ENCODE results near the gene BTF3L4.
"Not testable (repeated sequence)": the region's sequence is repeated elsewhere in the genome, so short reads cannot be mapped to it uniquely, and the experiment has no call there.

Gene BTF3L4

GRCh38 chr1:52033190-52034049, 22.7 kb upstream of the BTF3L4 start, which contains the start of gene KTI12:
Gene KTI12 (minus strand): TSS chr1:52033810. CDS start chr1:52033761, 49 bp downstream.
- H3K27ac ChIP-seq (ENCODE audit: low read depth, low read length) = peak within 1 kb of the TSS; percentile 85
- H3K36me3 ChIP-seq (ENCODE audit: insufficient read depth, low read length) = 0 out of 2 replicates have a peak, but pooled peaks cover 4% of the 10 kb centered on the region
- H3K4me1 ChIP-seq (ENCODE audit: control insufficient read depth, insufficient read depth, low read length, unreplicated experiment) = peaks cover 16% of the 10 kb centered on the region
- H3K4me3 ChIP-seq (ENCODE audit: low read depth, low read length) = peak within 1 kb of the TSS; percentile 87
- H3K79me2 ChIP-seq (ENCODE audit: control insufficient read depth, insufficient read depth, low read length, unreplicated experiment) = peaks cover 29% of the 10 kb centered on the region
- peak within 1 kb of the TSS; percentile 74 for H2AFZ ChIP-seq (ENCODE audit: low read length, unreplicated experiment)
- H3K27me3 ChIP-seq (ENCODE audit: insufficient read depth, low read length) = no peaks in the 10 kb centered on the region

- Histone ChIP-seq H3K4me1 (ENCODE audit: control insufficient read depth, insufficient read depth, low read length, unreplicated experiment) (peaks cover 16% of the 10 kb centered on the region), H3K4me3 (ENCODE audit: low read depth, low read length) (peak overlapping the region; percentile 87), H3K27ac (ENCODE audit: low read depth, low read length) (peak overlapping the region; percentile 85), H3K27me3 (ENCODE audit: insufficient read depth, low read length) (no peaks in the 10 kb centered on the region), H3K79me2 (ENCODE audit: control insufficient read depth, insufficient read depth, low read length, unreplicated experiment) (peaks cover 29% of the 10 kb centered on the region), H3K36me3 (ENCODE audit: insufficient read depth, low read length) (0 out of 2 replicates have a peak, but pooled peaks cover 4% of the 10 kb centered on the region), H2AFZ (ENCODE audit: low read length, unreplicated experiment) (peak overlapping the region; percentile 74)
These were observed 22.1 kb upstream of the BTF3L4 start for GRCh38 chr1:52034050-52034384.

- H3K79me2 ChIP-seq (ENCODE audit: control insufficient read depth, insufficient read depth, low read length, unreplicated experiment) = peaks cover 8% of the 10 kb centered on the region
- H3K4me1 ChIP-seq (ENCODE audit: control insufficient read depth, insufficient read depth, low read length, unreplicated experiment) = peaks cover 5% of the 10 kb centered on the region
- H3K4me3 ChIP-seq (ENCODE audit: low read depth, low read length) = no peak overlapping the region
- H3K27me3 ChIP-seq (ENCODE audit: insufficient read depth, low read length) = no peaks in the 10 kb centered on the region
- H3K27ac ChIP-seq (ENCODE audit: low read depth, low read length) = no peak overlapping the region
- H3K36me3 ChIP-seq (ENCODE audit: insufficient read depth, low read length) = no peaks in the 10 kb centered on the region
- H2AFZ ChIP-seq (ENCODE audit: low read length, unreplicated experiment) = no peak overlapping the region
These were observed 18.7 kb upstream of the BTF3L4 start for GRCh38 chr1:52037402-52037814.

- no peaks in the 10 kb centered on the region for H3K36me3 ChIP-seq (ENCODE audit: insufficient read depth, low read length)
- no peak overlapping the region for H3K27ac ChIP-seq (ENCODE audit: low read depth, low read length)
- no peak overlapping the region for H3K4me3 ChIP-seq (ENCODE audit: low read depth, low read length)
- peaks cover 3% of the 10 kb centered on the region for H3K79me2 ChIP-seq (ENCODE audit: control insufficient read depth, insufficient read depth, low read length, unreplicated experiment)
- H3K4me1 ChIP-seq (ENCODE audit: control insufficient read depth, insufficient read depth, low read length, unreplicated experiment) = peaks cover 5% of the 10 kb centered on the region
- no peaks in the 10 kb centered on the region for H3K27me3 ChIP-seq (ENCODE audit: insufficient read depth, low read length)
- no peak overlapping the region for H2AFZ ChIP-seq (ENCODE audit: low read length, unreplicated experiment)
These were observed 18.2 kb upstream of the BTF3L4 start for GRCh38 chr1:52037909-52038308.

- no peak overlapping the region for H2AFZ ChIP-seq (ENCODE audit: low read length, unreplicated experiment)
- no peak overlapping the region for H3K4me3 ChIP-seq (ENCODE audit: low read depth, low read length)
- peaks cover 13% of the 10 kb centered on the region for H3K79me2 ChIP-seq (ENCODE audit: control insufficient read depth, insufficient read depth, low read length, unreplicated experiment)
- peaks cover 5% of the 10 kb centered on the region for H3K4me1 ChIP-seq (ENCODE audit: control insufficient read depth, insufficient read depth, low read length, unreplicated experiment)
- no peaks in the 10 kb centered on the region for H3K36me3 ChIP-seq (ENCODE audit: insufficient read depth, low read length)
- no peak overlapping the region for H3K27ac ChIP-seq (ENCODE audit: low read depth, low read length)
- no peaks in the 10 kb centered on the region for H3K27me3 ChIP-seq (ENCODE audit: insufficient read depth, low read length)
These were observed 14.4 kb upstream of the BTF3L4 start for GRCh38 chr1:52041551-52042185.

- peaks cover 17% of the 10 kb centered on the region for H3K79me2 ChIP-seq (ENCODE audit: control insufficient read depth, insufficient read depth, low read length, unreplicated experiment)
- H3K27ac ChIP-seq (ENCODE audit: low read depth, low read length) = no peak overlapping the region
- H3K36me3 ChIP-seq (ENCODE audit: insufficient read depth, low read length) = no peaks in the 10 kb centered on the region
- H3K27me3 ChIP-seq (ENCODE audit: insufficient read depth, low read length) = no peaks in the 10 kb centered on the region
- no peaks in the 10 kb centered on the region for H3K4me1 ChIP-seq (ENCODE audit: control insufficient read depth, insufficient read depth, low read length, unreplicated experiment)
- no peak overlapping the region for H2AFZ ChIP-seq (ENCODE audit: low read length, unreplicated experiment)
- H3K4me3 ChIP-seq (ENCODE audit: low read depth, low read length) = no peak overlapping the region
These were observed 10.9 kb upstream of the BTF3L4 start for GRCh38 chr1:52045236-52045635.

GRCh38 chr1:52045666-52046195, 10.4 kb upstream of the BTF3L4 start:
- H3K27ac ChIP-seq (ENCODE audit: low read depth, low read length); H3K4me1 ChIP-seq (ENCODE audit: control insufficient read depth, insufficient read depth, low read length, unreplicated experiment); H2AFZ ChIP-seq (ENCODE audit: low read length, unreplicated experiment); H3K27me3 ChIP-seq (ENCODE audit: insufficient read depth, low read length); H3K4me3 ChIP-seq (ENCODE audit: low read depth, low read length); H3K36me3 ChIP-seq (ENCODE audit: insufficient read depth, low read length): not testable (repeated sequence)
- peaks cover 17% of the 10 kb centered on the region for H3K79me2 ChIP-seq (ENCODE audit: control insufficient read depth, insufficient read depth, low read length, unreplicated experiment)

GRCh38 chr1:52049337-52049736, 6.8 kb upstream of the BTF3L4 start:
- H3K27me3 ChIP-seq (ENCODE audit: insufficient read depth, low read length); H2AFZ ChIP-seq (ENCODE audit: low read length, unreplicated experiment); H3K27ac ChIP-seq (ENCODE audit: low read depth, low read length); H3K4me3 ChIP-seq (ENCODE audit: low read depth, low read length); H3K36me3 ChIP-seq (ENCODE audit: insufficient read depth, low read length); H3K4me1 ChIP-seq (ENCODE audit: control insufficient read depth, insufficient read depth, low read length, unreplicated experiment): not testable (repeated sequence)
- H3K79me2 ChIP-seq (ENCODE audit: control insufficient read depth, insufficient read depth, low read length, unreplicated experiment) = peaks cover 28% of the 10 kb centered on the region

GRCh38 chr1:52053862-52054261, 2.2 kb upstream of the BTF3L4 start:
- Histone ChIP-seq H2AFZ (ENCODE audit: low read length, unreplicated experiment) (no peak overlapping the region), H3K27me3 (ENCODE audit: insufficient read depth, low read length) (no peaks in the 10 kb centered on the region), H3K4me1 (ENCODE audit: control insufficient read depth, insufficient read depth, low read length, unreplicated experiment) (peaks cover 24% of the 10 kb centered on the region), H3K36me3 (ENCODE audit: insufficient read depth, low read length) (peaks cover 3% of the 10 kb centered on the region; the same call in 1 of the 2 replicates), H3K79me2 (ENCODE audit: control insufficient read depth, insufficient read depth, low read length, unreplicated experiment) (peaks cover 54% of the 10 kb centered on the region), H3K27ac (ENCODE audit: low read depth, low read length) (no peak overlapping the region), H3K4me3 (ENCODE audit: low read depth, low read length) (peak overlapping the region; percentile 90)

- H2AFZ ChIP-seq (ENCODE audit: low read length, unreplicated experiment) = peak overlapping the region; percentile 48
- no peaks in the 10 kb centered on the region for H3K27me3 ChIP-seq (ENCODE audit: insufficient read depth, low read length)
- H3K79me2 ChIP-seq (ENCODE audit: control insufficient read depth, insufficient read depth, low read length, unreplicated experiment) = peaks cover 59% of the 10 kb centered on the region
- H3K4me3 ChIP-seq (ENCODE audit: low read depth, low read length) = peak overlapping the region; percentile 90
- peaks cover 29% of the 10 kb centered on the region for H3K4me1 ChIP-seq (ENCODE audit: control insufficient read depth, insufficient read depth, low read length, unreplicated experiment)
- H3K27ac ChIP-seq (ENCODE audit: low read depth, low read length) = peak overlapping the region; percentile 80
- H3K36me3 ChIP-seq (ENCODE audit: insufficient read depth, low read length) = peaks cover 3% of the 10 kb centered on the region; the same call in 1 of the 2 replicates
These were observed 1.5 kb upstream of the BTF3L4 start for GRCh38 chr1:52054496-52055065.

All from ACC112 (cell line).